GM12891 (cell line): Measurements from ENCODE around the gene BPGM.

ENCODE experiments used
- POLR2A ChIP-seq: IDR thresholded peaks from 2 replicates; pipeline ENCODE4 v1.6.1; 2011; ENCODE audit warnings: low read depth, low read length, control low read depth
- POLR2AphosphoS5 ChIP-seq: IDR thresholded peaks from 2 replicates; pipeline ENCODE4 v1.6.1; 2011; ENCODE audit warnings: low read depth, low read length, control low read depth

DNA sequence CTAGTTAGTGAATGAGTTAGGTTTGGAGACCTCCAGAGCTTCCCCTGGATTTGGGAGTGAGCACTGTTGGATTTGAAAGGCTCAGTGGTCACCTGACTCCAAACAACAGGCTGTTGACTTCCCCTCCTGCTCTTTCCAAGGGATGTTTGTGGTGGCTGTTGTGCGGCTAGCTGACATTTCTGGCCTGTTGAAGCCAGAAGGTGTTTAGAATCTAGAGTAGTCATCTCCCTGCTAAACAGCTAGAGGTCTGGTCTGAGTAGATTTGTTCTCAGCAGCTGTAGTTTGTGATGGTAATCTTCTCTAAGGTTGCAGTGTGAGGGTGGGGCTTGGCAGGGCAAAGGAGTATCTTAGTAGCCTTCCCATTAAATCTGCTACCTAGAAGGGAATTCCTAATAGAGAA lies 30.1 kb downstream of the BPGM start:
- TF ChIP-seq POLR2AphosphoS5: no peak
- TF ChIP-seq POLR2A: no peak
